Astrocyte of the cerebellum (primary cell): ENCODE measurements around the gene IGF2BP3.
"Not testable (repeated sequence)": the region's sequence is repeated elsewhere in the genome, so short reads cannot be mapped to it uniquely, and the experiment has no call there.

Source experiments
- DNase-seq: peaks from one replicate; pipeline ENCODE4 v3.0.0-alpha.2; 2011; ENCODE audit warnings: low read depth
- H3K4me3 ChIP-seq: 2 replicates; pipeline ENCODE4 v1.5.1; 2011; ENCODE audit warnings: mild to moderate bottlenecking, low read depth, low read length, moderate library complexity
- in situ Hi-C: cut with HindIII; loops from 2 replicates; pipeline ENCODE4 v1.10.0; 2017; ENCODE audit warnings: low sequenced_read_pairs
- TF ChIP-seq, protein P1 (sequence below): IDR thresholded peaks from 2 replicates; pipeline ENCODE4 v1.5.1; 2012; ENCODE audit warnings: low read length, low read depth, moderate library complexity, mild to moderate bottlenecking; ENCODE audit errors: missing control alignments

IGF2BP3 gene

DNA sequence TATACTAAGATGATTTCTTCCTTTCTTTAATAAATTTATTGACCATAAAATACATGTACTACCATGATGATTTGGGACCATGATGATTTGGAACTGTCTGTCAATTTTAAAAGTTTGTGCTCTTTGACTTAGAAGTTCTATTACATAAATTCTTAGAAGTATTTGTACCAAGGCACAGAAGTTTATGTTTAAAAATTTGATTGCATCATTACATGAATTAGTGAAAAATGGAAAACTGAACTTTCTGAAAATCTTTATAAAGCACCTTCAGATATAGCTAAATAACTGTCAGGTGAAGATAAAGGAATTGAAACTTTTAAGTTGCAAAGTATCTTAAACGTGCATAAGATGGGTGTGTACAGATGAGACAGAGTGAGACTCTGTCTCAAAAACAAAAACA is 139.2 kb downstream of the IGF2BP3 start:
- no peak for DNase-seq
- H3K4me3 ChIP-seq = no peak overlapping the region
- in situ Hi-C loops = no loop called here
- TF ChIP-seq, protein P1, sequence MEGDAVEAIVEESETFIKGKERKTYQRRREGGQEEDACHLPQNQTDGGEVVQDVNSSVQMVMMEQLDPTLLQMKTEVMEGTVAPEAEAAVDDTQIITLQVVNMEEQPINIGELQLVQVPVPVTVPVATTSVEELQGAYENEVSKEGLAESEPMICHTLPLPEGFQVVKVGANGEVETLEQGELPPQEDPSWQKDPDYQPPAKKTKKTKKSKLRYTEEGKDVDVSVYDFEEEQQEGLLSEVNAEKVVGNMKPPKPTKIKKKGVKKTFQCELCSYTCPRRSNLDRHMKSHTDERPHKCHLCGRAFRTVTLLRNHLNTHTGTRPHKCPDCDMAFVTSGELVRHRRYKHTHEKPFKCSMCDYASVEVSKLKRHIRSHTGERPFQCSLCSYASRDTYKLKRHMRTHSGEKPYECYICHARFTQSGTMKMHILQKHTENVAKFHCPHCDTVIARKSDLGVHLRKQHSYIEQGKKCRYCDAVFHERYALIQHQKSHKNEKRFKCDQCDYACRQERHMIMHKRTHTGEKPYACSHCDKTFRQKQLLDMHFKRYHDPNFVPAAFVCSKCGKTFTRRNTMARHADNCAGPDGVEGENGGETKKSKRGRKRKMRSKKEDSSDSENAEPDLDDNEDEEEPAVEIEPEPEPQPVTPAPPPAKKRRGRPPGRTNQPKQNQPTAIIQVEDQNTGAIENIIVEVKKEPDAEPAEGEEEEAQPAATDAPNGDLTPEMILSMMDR = no peak

DNA sequence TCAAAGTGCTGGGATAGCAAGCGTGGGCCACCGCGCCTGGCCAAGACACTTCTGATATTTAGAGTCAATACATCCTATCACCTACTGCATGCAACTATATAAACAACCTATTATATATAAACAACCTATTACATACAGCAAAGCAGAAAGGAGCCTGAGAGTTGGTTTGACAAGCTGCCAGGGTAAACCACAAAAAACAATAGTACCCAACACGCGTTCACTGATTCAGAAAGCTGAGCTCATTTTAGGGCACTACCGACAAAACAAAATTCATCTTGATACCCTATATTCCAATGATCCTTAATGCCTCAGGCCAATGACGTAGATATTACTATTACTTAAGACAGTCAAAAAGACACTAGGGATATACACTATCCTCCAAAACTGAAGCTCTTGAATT is 154.9 kb downstream of the IGF2BP3 start:
- H3K4me3 ChIP-seq = no peak overlapping the region
- TF ChIP-seq, protein P1 = no peak
- in situ Hi-C loops = no loop called here
- DNase-seq = peak; percentile 65

DNA sequence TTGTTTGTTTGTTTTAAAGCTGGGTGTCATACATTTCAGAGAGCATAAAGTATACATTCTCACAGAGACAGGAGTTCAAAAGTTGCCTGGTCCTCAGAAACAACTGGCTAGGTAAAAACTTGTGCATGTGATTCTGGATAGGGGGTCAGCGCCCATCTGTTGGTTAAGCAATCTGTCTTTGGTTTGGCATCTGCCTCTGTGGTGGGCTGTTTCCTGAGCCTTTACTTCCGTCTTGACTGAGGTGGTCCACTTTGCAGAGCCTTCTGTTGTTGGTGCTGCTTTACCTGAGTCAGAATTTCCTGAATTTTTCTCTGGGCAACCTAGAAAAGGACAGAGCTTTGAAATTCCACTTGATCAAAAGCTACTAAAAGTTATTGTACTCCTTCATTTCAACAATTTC is 158.2 kb downstream of the IGF2BP3 start:
- in situ Hi-C loops, DNase-seq, H3K4me3 ChIP-seq: not testable (repeated sequence)

DNA sequence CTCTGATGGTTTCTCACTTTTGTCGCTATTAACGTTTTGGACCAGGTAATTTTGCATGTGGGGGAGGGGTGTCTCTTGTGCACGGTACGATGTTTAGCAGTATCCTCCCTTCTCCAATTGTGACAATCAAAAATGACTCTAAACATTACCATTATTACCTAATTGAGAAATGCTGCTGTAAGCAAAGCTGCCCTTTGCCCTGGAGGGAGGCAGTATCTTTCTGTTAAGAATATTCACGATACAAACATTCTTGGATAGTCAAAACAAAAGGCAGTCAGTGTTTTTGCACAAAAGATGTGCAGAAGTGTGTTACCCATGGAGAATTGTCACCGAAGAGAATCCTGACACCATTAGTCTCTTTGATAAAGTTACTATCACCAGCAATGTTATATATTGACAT is 161.5 kb downstream of the IGF2BP3 start:
- DNase-seq = no peak
- in situ Hi-C loops = no loop called here
- TF ChIP-seq, protein P1 = no peak
- H3K4me3 ChIP-seq = no peak overlapping the region

DNA sequence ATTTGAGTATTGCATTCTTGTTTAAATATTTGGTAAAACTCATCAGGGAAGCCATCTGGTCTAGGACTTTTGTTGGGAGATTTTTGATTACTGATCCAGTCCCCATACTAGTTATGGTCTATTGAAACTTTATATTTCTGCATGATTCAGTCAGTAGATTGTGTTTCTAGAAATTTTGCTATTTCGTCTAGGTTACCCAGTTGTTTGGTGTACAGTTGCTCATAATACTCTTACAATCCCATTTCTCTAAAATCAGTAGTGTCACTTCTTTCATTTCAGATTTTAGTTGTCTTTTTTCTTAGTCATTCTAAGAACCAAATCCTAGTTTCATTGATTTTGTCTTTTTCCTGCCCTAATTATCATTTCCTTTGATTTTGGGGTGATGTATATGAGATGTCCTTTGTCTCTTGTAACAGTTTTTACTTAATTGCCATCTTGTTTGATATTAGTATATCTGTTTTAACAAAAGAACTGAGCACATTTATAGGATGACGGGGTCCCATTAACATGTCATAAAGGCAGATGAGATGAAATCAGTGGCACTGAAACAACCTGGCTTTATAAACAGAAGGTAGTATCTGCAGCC is 163.3 kb downstream of the IGF2BP3 start:
- in situ Hi-C loops = no loop called here
- no peak for DNase-seq
- no peak overlapping the region for H3K4me3 ChIP-seq
- TF ChIP-seq, protein P1 = no peak

DNA sequence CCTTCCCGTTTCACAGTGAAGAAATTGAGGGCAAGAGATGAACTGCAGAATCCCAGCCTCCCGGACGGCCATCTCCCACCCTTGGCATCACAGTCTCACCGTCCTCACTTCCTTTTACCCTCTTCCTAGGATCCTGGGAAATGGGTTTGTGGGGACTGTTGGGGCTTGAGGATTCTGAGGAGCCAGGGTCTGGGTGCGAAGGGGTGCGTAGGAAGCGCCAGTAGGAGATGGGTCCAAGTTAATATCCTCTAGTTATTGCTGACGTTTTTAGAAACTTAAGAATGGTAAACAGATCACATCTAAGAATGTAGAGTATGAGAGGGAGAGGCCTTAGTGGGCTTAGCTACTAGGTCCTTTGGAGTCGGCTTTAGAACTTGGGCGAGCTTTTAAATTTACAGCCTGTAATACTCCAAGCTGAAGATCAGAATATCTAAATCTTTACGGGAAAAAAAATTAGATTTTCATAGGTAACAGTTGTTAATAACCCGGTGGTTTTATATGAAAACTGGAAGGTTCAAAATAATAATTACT is 170.5 kb downstream of the IGF2BP3 start:
- peak overlapping the region; percentile 85 for H3K4me3 ChIP-seq
- TF ChIP-seq, protein P1 = no peak
- no peak for DNase-seq
- in situ Hi-C loops = no loop called here

DNA sequence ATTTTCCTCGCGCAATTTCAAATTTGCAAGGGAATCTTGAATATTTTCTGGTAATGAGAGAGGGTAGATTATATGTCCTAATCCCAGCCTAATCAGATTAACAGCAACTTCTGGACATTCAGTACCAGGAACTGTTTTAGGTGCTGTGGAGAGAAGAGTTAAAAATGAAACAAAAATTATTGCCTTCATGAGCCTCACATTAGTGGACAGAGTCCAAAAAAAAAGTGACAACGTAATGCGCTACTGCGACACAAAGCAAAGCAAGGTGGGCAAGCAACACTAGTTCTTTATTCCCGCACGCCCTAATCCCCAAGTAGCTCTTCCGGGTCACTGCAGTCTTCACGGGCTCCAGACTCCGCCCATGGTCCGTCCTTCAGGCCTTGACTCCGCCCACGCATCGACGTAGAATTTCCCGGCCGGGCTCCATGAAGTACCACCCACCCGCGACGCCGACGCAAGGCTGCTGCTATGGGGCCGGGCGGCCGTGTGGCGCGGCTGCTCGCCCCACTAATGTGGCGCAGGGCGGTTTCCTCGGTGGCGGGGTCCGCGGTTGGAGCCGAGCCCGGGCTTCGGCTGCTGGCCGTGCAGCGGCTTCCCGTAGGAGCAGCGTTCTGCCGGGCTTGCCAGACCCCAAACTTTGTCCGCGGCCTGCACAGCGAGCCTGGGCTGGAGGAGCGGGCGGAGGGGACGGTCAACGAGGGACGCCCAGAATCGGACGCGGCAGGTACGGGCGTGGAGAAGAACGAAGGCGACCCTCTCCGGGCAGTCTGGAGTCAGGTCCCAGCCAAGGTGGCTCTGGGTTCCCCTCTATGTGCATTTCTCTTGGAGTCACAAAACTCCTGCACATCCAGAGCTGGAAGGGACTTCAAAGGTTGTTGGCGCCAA is 171.2 kb downstream of the IGF2BP3 start, which contains the start of gene MALSU1:
Gene MALSU1, plus strand, starts transcription at position 455 of the 885 bp plus-strand sequence. Its CDS starts 14 bp downstream, at position 469.
- TF ChIP-seq, protein P1 = no peak
- DNase-seq = peak; percentile 88
- H3K4me3 ChIP-seq = peak within 1 kb of the TSS; percentile 85
- in situ Hi-C loops = no loop called here
